ENCODE measurements around the gene TLX2. TPM values are rescaled to one million over a fixed set of nuclear protein-coding genes. Genes with fewer than 3 reads are reported as not detected.
"Not testable (repeated sequence)": the region's sequence is repeated elsewhere in the genome, so short reads cannot be mapped to it uniquely, and the experiment has no call there.

Gene TLX2
- total RNA-seq (2014; rRNA removed) = 0.46 and 1.1 TPM in 2 replicates
- 0.07 TPM for polyA plus RNA-seq (2012)

GRCh38 chr2:74514368-74515270 is at the start of gene TLX2:
Gene TLX2 (plus strand): TSS chr2:74514450. CDS start chr2:74514807, 357 bp downstream.
- DNase-seq (ENCODE audit: low read depth) = peak; percentile 16

GRCh38 chr2:74470742-74471141 is 43.5 kb upstream of the TLX2 start:
- not testable (repeated sequence) for DNase-seq (ENCODE audit: low read depth)

- no peak for DNase-seq (ENCODE audit: low read depth)
Observed at GRCh38 chr2:74471332-74472065, 42.8 kb upstream of the TLX2 start.

GRCh38 chr2:74472086-74472944 is 41.9 kb upstream of the TLX2 start, which contains the start of gene MRPL53:
Gene MRPL53 (minus strand): TSS chr2:74472680. CDS start chr2:74472660, 20 bp downstream.
- DNase-seq (ENCODE audit: low read depth) = peak; percentile 93

GRCh38 chr2:74472945-74473258 is 41.3 kb upstream of the TLX2 start:
- DNase-seq (ENCODE audit: low read depth) = no peak

GRCh38 chr2:74474481-74474880 is 39.8 kb upstream of the TLX2 start:
- DNase-seq (ENCODE audit: low read depth) = no peak

GRCh38 chr2:74474899-74475298 is 39.4 kb upstream of the TLX2 start:
- no peak for DNase-seq (ENCODE audit: low read depth)

GRCh38 chr2:74481431-74481830 is 32.8 kb upstream of the TLX2 start:
- DNase-seq (ENCODE audit: low read depth) = no peak

GRCh38 chr2:74481961-74482800 is 32.1 kb upstream of the TLX2 start:
- DNase-seq (ENCODE audit: low read depth) = no peak

GRCh38 chr2:74482801-74483674 is 31.2 kb upstream of the TLX2 start, which contains the start of the genes CCDC142 and TTC31:
Gene CCDC142 (minus strand): TSS chr2:74482998. CDS start chr2:74482837, 161 bp downstream.
Gene TTC31 (plus strand): TSS chr2:74483081. CDS start chr2:74483096, 15 bp downstream.
- DNase-seq (ENCODE audit: low read depth) = peak; percentile 94

GRCh38 chr2:74483675-74484164 is 30.5 kb upstream of the TLX2 start:
- not testable (repeated sequence) for DNase-seq (ENCODE audit: low read depth)

- no peak for DNase-seq (ENCODE audit: low read depth)
Observed at GRCh38 chr2:74486141-74486540, 28.1 kb upstream of the TLX2 start.

GRCh38 chr2:74488643-74489481 is 25.4 kb upstream of the TLX2 start:
- no peak for DNase-seq (ENCODE audit: low read depth)

GRCh38 chr2:74489906-74490305 is 24.3 kb upstream of the TLX2 start:
- DNase-seq (ENCODE audit: low read depth) = no peak

GRCh38 chr2:74491648-74492544 is 22.4 kb upstream of the TLX2 start:
- DNase-seq (ENCODE audit: low read depth) = no peak

- DNase-seq (ENCODE audit: low read depth) = no peak
Observed at GRCh38 chr2:74493546-74493945, 20.7 kb upstream of the TLX2 start.

- DNase-seq (ENCODE audit: low read depth) = no peak
Observed at GRCh38 chr2:74495440-74495839, 18.8 kb upstream of the TLX2 start.

Measured in LHCN-M2 (cell line).